ENCODE measurements around the gene LTBR. TPM values are rescaled to one million over a fixed set of nuclear protein-coding genes. Genes with fewer than 3 reads are reported as not detected.

The LTBR gene
- total and polyA plus RNA-seq, 2 donors (not counting 1 experiment from before 2014, with no cell fraction given) = 1.1 TPM; not detected in 1

GRCh38 chr12:6352193-6353173, 31.5 kb upstream of the LTBR start:
- H3K9me3 Mint-ChIP-seq (ENCODE audit: insufficient read depth) = no peaks in the 10 kb centered on the region
- CTCF ChIA-PET = no interaction called here
- no peak overlapping the region for H3K4me3 Mint-ChIP-seq
- Histone ChIP-seq H2AFZ (ENCODE audit: insufficient read depth, low read depth, low read length, poor library complexity, severe bottlenecking) (no peak overlapping the region), H3K9ac (ENCODE audit: low read length) (no peak overlapping the region), H3K4me3 (ENCODE audit: control extremely low read depth in 1 of 5, extremely low read depth in 1 of 5, insufficient read depth in 1 of 5, low read depth in 2 of 5, low read length in 4 of 5) (no peak overlapping the region), H3K27me3 (replicated peaks in 1 of 4; ENCODE audit: control extremely low read depth in 1 of 4, control insufficient read depth in 3 of 4, insufficient read depth in 4 of 4, low read length in 3 of 4) (peaks cover 0 to 48% (median 16%) of the 10 kb centered on the region in 4 experiments), H3K4me2 (replicated peaks; ENCODE audit: low read depth, low read length, poor library complexity, severe bottlenecking) (no peak overlapping the region), H3K27ac (ENCODE audit: low read length in 2 of 2) (no peak overlapping the region), H3K36me3 (replicated peaks in 1 of 2; ENCODE audit: control extremely low read depth in 1 of 2, control insufficient read depth in 1 of 2, extremely low read depth in 1 of 2, insufficient read depth in 2 of 2, low read length in 1 of 2) (no peaks in the 10 kb centered on the region), H3K79me2 (ENCODE audit: control insufficient read depth, insufficient read depth, low read length) (no peaks in the 10 kb centered on the region), H3K4me1 (ENCODE audit: control insufficient read depth in 2 of 2, insufficient read depth in 2 of 2, low read length in 2 of 2) (peaks cover 0 to 4% of the 10 kb centered on the region in 2 donors), H4K20me1 (ENCODE audit: control insufficient read depth, insufficient read depth, low read length, poor library complexity, severe bottlenecking) (no peaks in the 10 kb centered on the region), H3K9me3 (ENCODE audit: control extremely low read depth in 1 of 3, control insufficient read depth in 2 of 3, insufficient read depth in 1 of 3, low read length in 2 of 3) (peaks cover 0 to 4% (median 0%) of the 10 kb centered on the region in 3 donors)
- POLR2A ChIA-PET = no interaction called here
- 33% methylated on average over 7 of the region's 9 CpGs for WGBS (ENCODE audit: insufficient coverage)
- DNase-seq (no peak), ATAC-seq (ENCODE audit: low read depth) (no peak)
- no peak for TF ChIP-seq CTCF (IDR thresholded peaks at IDR 0.05)
- no peak for TF ChIP-seq EZH2 (IDR thresholded peaks at IDR 0.05; ENCODE audit: borderline replicate concordance, insufficient read depth, low read depth, low read length, poor library complexity, severe bottlenecking)
- H3K27me3 Mint-ChIP-seq = peaks cover 69% of the 10 kb centered on the region
- intact Hi-C loops (cut with micrococcal nuclease) = no loop called here
- no peak overlapping the region for H3K27ac Mint-ChIP-seq
- no peaks in the 10 kb centered on the region for H3K4me1 Mint-ChIP-seq
